MCF 10A (cell line): ENCODE results near the gene AVPR1B. TPM values are rescaled to one million over a fixed set of nuclear protein-coding genes. Genes with fewer than 3 reads are reported as not detected.

Experiments
- BruUV-seq: library from RNA; stranded (reverse); fragments of 400-500 nt; replicated peaks from 2 replicates; lab custom pipeline; 2021; lab: Mats Ljungman, UMichigan
- CTCF ChIA-PET: fragments of 300-600 bp; sonication (Branson Sonifier 250); formaldehyde crosslinking; extraction: SDS; loops from one replicate; lab custom pipeline; 2021; ENCODE audit warnings: antibody characterized with exemption, inconsistent platforms; lab: Yijun Ruan, JAX
- POLR2A ChIA-PET: fragments of 300-600, 350-650 bp; sonication (Branson Sonifier 250); formaldehyde crosslinking; extraction: SDS; loops from one replicate; lab custom pipeline; 2020; ENCODE audit warnings: antibody characterized with exemption, inconsistent platforms; lab: Yijun Ruan, JAX
- DNase-seq: peaks from one replicate; pipeline ENCODE4 v3.0.0-alpha.2; 2018; ENCODE audit not compliant: unreplicated experiment
- H3K27ac Mint-ChIP-seq: one replicate; pipeline ENCODE4 v1.8.0; 2022; ENCODE audit warnings: mild to moderate bottlenecking, low read depth, mixed read lengths; ENCODE audit not compliant: unreplicated experiment
- H3K27me3 Mint-ChIP-seq: one replicate; pipeline ENCODE4 v1.8.0; 2022; ENCODE audit warnings: mixed read lengths; ENCODE audit not compliant: insufficient read depth, unreplicated experiment
- H3K36me3 Mint-ChIP-seq: one replicate; pipeline ENCODE4 v1.8.0; 2022; ENCODE audit warnings: mild to moderate bottlenecking, moderate library complexity, mixed read lengths; ENCODE audit not compliant: insufficient read depth, unreplicated experiment
- H3K4me1 Mint-ChIP-seq: one replicate; pipeline ENCODE4 v1.8.0; 2022; ENCODE audit warnings: mixed read lengths; ENCODE audit not compliant: insufficient read depth, unreplicated experiment
- H3K4me3 Mint-ChIP-seq: one replicate; pipeline ENCODE4 v1.8.0; 2022; ENCODE audit warnings: mild to moderate bottlenecking, moderate library complexity, mixed read lengths; ENCODE audit not compliant: unreplicated experiment
- H3K9me3 Mint-ChIP-seq: one replicate; pipeline ENCODE4 v1.8.0; 2022; ENCODE audit warnings: mixed read lengths; ENCODE audit not compliant: unreplicated experiment
- intact Hi-C: fragments of 100-400 bp; cut with micrococcal nuclease; formaldehyde crosslinking; loops from 2 replicates; pipeline ENCODE4 v1.14.1; 2022
- total RNA-seq: library from RNA; stranded (reverse); gene quantifications from 2 replicates; pipeline ENCODE4 v1.2.3, GENCODE V29; 2022
- TF ChIP-seq, protein P1 (sequence below): fragments of 200-600 bp; IDR thresholded peaks from one replicate; pipeline ENCODE4 v1.8.0; 2022; ENCODE audit warnings: antibody characterized with exemption, mild to moderate bottlenecking; ENCODE audit not compliant: unreplicated experiment

The AVPR1B gene
- total RNA-seq, 1 experiment from 2014 or later = not detected

- intact Hi-C loops = no loop called here
- peaks cover 5% of the 10 kb centered on the region for H3K4me1 Mint-ChIP-seq
- H3K9me3 Mint-ChIP-seq = no peaks in the 10 kb centered on the region
- H3K4me3 Mint-ChIP-seq = no peak overlapping the region
- TF ChIP-seq, protein P1, sequence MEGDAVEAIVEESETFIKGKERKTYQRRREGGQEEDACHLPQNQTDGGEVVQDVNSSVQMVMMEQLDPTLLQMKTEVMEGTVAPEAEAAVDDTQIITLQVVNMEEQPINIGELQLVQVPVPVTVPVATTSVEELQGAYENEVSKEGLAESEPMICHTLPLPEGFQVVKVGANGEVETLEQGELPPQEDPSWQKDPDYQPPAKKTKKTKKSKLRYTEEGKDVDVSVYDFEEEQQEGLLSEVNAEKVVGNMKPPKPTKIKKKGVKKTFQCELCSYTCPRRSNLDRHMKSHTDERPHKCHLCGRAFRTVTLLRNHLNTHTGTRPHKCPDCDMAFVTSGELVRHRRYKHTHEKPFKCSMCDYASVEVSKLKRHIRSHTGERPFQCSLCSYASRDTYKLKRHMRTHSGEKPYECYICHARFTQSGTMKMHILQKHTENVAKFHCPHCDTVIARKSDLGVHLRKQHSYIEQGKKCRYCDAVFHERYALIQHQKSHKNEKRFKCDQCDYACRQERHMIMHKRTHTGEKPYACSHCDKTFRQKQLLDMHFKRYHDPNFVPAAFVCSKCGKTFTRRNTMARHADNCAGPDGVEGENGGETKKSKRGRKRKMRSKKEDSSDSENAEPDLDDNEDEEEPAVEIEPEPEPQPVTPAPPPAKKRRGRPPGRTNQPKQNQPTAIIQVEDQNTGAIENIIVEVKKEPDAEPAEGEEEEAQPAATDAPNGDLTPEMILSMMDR = no peak
- no peaks in the 10 kb centered on the region for H3K36me3 Mint-ChIP-seq
- no peak overlapping the region for H3K27ac Mint-ChIP-seq
- POLR2A ChIA-PET = no interaction called here
- CTCF ChIA-PET = interaction anchor here (0.6 to 1.4 kb wide), 4 partner anchors 45 to 507 kb away, joined by 3 to 5 read pairs (median 4); no protein-coding TSS in a partner anchor
- DNase-seq = no peak
- no peaks in the 10 kb centered on the region for H3K27me3 Mint-ChIP-seq
- BruUV-seq = no TSS peak
These were observed 42.3 kb downstream of the AVPR1B start for GRCh38 chr1:206074839-206075238.

- intact Hi-C loops = no loop called here
- DNase-seq = no peak
- POLR2A ChIA-PET = no interaction called here
- TF ChIP-seq, protein P1 = no peak
- CTCF ChIA-PET = interaction anchor here (0.6 to 1.8 kb wide), 4 partner anchors 36 to 93 kb away, joined by 3 to 4 read pairs (median 4); no protein-coding TSS in a partner anchor
- H3K4me1 Mint-ChIP-seq = peaks cover 12% of the 10 kb centered on the region
- H3K36me3 Mint-ChIP-seq = no peaks in the 10 kb centered on the region
- H3K9me3 Mint-ChIP-seq = no peaks in the 10 kb centered on the region
- H3K27me3 Mint-ChIP-seq = peaks cover 7% of the 10 kb centered on the region
- H3K4me3 Mint-ChIP-seq = no peak overlapping the region
- H3K27ac Mint-ChIP-seq = no peak overlapping the region
- BruUV-seq = no TSS peak
These were observed 46.4 kb downstream of the AVPR1B start for GRCh38 chr1:206070627-206071304.

GRCh38 chr1:206068314-206068713, 48.9 kb downstream of the AVPR1B start:
- ChIA-PET POLR2A (interaction anchor here (0.9 to 1.1 kb wide), 3 partner anchors 11 to 34 kb away, joined by 3 to 4 read pairs (median 3); no protein-coding TSS in a partner anchor), CTCF (interaction anchor here (0.6 to 1.5 kb wide), 3 partner anchors 9 to 1750 kb away, joined by 3 read pairs; no protein-coding TSS in a partner anchor)
- no peaks in the 10 kb centered on the region for H3K9me3 Mint-ChIP-seq
- H3K36me3 Mint-ChIP-seq = no peaks in the 10 kb centered on the region
- no peak overlapping the region for H3K27ac Mint-ChIP-seq
- TF ChIP-seq, protein P1 = no peak
- peaks cover 9% of the 10 kb centered on the region for H3K27me3 Mint-ChIP-seq
- intact Hi-C loops = no loop called here
- BruUV-seq = no TSS peak
- peaks cover 9% of the 10 kb centered on the region for H3K4me1 Mint-ChIP-seq
- no peak overlapping the region for H3K4me3 Mint-ChIP-seq
- no peak for DNase-seq

DNA sequence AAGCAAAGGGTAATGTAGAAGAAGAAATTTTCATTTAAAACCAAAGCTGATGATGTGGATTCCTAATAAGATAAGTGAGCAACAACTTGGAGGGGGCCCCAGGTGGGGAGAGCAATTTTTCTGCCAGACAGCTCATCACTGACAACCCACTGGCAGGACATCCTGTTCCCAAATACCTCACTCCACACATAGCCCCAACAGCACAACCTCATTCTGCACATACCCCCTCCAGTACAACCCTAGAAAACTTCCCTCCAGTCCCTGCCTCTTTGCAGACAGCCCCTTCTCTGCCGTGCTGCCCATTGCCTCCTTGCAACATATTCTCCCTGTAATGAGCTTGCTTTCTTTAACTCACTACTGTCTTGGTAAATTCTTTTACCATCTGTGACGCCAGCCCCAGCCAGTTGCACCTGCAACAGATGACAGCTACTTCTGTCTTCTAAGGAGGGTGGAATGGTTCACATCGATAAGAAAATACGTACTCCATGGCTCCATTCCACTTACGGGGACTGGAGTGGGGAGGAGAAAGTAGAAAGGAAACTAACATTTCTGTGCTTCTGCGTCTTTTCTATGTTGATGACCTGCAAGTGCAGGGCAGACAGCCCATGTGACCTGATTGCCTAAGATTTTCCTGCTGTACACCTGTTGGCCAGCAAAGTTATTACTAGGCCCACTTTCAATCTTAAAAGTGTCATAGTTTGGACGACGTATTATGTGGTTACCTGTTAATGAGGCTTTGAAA, 49.5 kb downstream of the AVPR1B start:
- H3K9me3 Mint-ChIP-seq = no peaks in the 10 kb centered on the region

More for the DNA sequence above, 49.5 kb downstream of the AVPR1B start:
- no TSS peak for BruUV-seq
- intact Hi-C loops = no loop called here
- H3K4me1 Mint-ChIP-seq = peaks cover 9% of the 10 kb centered on the region
- H3K4me3 Mint-ChIP-seq = no peak overlapping the region
- H3K27ac Mint-ChIP-seq = no peak overlapping the region
- H3K36me3 Mint-ChIP-seq = no peaks in the 10 kb centered on the region
- TF ChIP-seq, protein P1 = no peak
- H3K27me3 Mint-ChIP-seq = peaks cover 15% of the 10 kb centered on the region
- ChIA-PET CTCF (interaction anchor here (1.1 to 1.5 kb wide), 3 partner anchors 9 to 38 kb away, joined by 3 read pairs; no protein-coding TSS in a partner anchor), POLR2A (interaction anchor here (0.6 to 1.1 kb wide), 4 partner anchors 11 to 606 kb away, joined by 3 read pairs; no protein-coding TSS in a partner anchor)
- DNase-seq = no peak
